HG03025 (cell line): ENCODE data around the gene SRD5A1.
A peak's percentile ranks its signal among the peaks of the same experiment; 100 is the strongest.

ENCODE experiments used
- ATAC-seq: cut with Tn5 transposase; IDR thresholded peaks from one replicate; pipeline ENCODE4 v1.9.1; 2021; ENCODE audit warnings: mild to moderate bottlenecking, moderate library complexity; ENCODE audit not compliant: unreplicated experiment, low FRiP score

SRD5A1 gene

GRCh38 chr5:6680922-6681321 is 47.7 kb downstream of the SRD5A1 start:
- no peak for ATAC-seq

DNA sequence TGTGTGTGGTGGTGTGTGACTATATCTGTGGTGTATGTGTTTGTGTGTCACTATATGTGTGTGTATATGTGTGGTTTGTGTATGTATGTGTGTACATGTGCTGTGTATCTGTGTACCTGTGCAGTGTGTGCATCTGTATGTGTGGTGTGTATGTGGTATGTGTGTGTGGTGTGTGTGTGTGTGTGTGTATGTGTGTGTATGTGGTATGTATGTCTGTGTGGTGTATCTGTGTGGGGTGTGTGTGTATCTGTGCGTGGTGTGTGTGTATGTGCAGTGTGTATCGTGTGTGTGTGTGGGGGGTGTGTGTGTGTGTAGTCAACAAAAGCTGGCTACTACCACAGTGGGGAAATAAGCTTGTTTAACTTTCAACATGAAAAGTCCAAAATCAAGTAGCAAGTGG is 48.4 kb downstream of the SRD5A1 start:
- ATAC-seq = no peak

- ATAC-seq = no peak
Measured at GRCh38 chr5:6682239-6682638, 49.0 kb downstream of the SRD5A1 start.

DNA sequence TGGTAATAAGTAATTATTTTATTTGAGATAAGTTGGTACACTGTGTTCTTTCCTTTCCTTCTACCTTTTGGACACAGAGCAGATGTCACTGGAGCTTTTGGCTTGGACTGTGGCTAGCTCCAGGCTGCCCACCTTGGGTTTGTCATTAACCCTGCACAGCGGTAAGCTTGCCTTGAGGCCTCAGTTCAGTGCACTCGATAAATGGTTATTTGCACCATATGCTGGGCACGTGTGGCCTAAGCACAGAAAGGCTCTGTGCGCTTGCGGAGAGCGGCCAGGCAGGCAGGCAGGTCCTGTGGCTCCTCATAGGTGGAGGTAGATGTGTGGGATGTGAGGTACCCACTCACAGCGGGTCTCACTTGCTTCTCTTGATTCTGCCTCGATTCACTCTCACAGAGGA is 50.0 kb downstream of the SRD5A1 start:
- no peak for ATAC-seq

- ATAC-seq = no peak
Measured at GRCh38 chr5:6684075-6684474, 50.8 kb downstream of the SRD5A1 start.

GRCh38 chr5:6686501-6686900 is 53.3 kb downstream of the SRD5A1 start:
- ATAC-seq = no peak

DNA sequence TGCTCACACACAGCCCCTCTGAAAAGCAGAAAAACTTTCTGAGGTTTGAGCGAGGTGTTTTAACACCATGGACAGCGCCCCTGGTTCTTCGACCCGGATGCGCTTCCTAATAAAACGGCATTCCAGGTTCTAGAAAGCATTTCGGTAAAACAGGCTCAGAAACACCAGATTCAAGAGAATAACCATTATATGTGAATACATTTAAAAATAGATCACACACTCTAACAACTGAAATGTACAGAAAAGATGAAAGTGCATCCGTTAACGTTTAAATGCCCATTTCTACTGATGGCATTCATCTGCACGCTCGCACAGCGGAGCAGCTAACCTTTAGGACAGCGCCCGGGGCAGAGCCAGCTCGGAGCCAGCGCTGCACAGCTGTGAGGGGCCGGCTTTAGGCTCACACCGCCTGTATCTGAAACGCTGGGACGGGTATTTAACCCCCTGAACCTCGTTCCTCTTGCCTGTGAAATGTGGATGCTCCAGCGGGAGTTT is 53.7 kb downstream of the SRD5A1 start:
- no peak for ATAC-seq

DNA sequence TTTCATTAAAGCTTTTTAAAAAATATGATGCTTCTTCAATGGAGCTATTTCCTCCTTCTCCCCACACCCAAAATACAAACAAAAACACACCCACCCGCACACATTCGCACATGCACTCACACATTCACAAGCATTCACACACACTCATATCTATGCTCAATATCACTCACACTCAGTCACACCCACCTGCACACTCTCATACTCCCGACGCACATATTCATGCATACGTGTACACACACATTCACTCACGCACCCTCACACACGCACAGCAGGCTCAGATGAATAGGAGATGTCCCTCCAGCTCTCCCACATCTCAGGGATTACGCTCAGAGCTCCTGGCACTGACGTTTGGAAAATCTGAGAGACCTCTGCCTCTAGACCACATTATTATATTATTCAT is 54.3 kb downstream of the SRD5A1 start:
- no peak for ATAC-seq

- ATAC-seq = no peak
Measured at GRCh38 chr5:6692906-6693305, 59.7 kb downstream of the SRD5A1 start.

GRCh38 chr5:6698696-6699095 is 65.5 kb downstream of the SRD5A1 start:
- ATAC-seq = no peak

- no peak for ATAC-seq
Measured at GRCh38 chr5:6699357-6699756, 66.1 kb downstream of the SRD5A1 start.

- no peak for ATAC-seq
Measured at GRCh38 chr5:6700074-6700684, 66.9 kb downstream of the SRD5A1 start.

- no peak for ATAC-seq
Measured at GRCh38 chr5:6700685-6701355, 67.6 kb downstream of the SRD5A1 start.

DNA sequence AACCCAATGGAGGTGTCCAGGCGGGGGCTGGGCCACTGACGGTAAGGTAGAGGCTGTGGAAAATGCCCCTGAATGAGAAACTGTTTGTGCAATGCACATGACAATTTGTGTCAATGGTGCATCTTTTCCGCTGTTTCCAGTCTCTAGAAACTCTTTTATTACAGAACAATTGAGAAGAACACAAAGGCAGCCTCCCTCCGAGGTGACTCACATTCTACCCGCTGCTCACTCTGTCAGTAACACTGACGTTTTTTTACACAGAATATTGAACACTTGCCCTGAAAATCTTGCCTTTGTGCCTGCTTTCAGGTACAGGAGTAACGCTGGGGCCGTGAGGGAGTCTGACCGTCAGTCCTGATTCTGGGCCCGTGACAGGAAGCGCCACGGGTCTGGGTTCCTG is 68.3 kb downstream of the SRD5A1 start:
- no peak for ATAC-seq

DNA sequence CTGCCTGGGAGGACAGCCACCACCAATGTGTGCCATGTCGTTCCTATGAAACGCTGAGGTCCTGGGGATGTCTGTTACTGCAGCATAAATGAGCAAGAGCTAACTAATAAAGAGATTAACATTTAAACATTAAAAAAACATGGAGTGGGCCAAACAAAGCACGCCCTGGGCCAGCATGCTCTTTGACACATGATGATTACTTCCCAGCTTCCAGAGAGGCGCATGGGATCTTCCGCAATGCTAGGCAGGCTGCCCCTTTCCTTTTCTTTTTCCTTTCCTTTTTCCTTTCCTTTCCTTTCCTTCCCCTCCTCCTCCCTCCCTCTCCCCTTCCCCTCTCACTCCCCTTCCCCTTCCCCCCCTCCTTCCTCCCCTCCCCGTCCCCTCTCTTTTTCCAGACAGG is 69.4 kb downstream of the SRD5A1 start:
- no peak for ATAC-seq

GRCh38 chr5:6703806-6704205 is 70.6 kb downstream of the SRD5A1 start:
- no peak for ATAC-seq

DNA sequence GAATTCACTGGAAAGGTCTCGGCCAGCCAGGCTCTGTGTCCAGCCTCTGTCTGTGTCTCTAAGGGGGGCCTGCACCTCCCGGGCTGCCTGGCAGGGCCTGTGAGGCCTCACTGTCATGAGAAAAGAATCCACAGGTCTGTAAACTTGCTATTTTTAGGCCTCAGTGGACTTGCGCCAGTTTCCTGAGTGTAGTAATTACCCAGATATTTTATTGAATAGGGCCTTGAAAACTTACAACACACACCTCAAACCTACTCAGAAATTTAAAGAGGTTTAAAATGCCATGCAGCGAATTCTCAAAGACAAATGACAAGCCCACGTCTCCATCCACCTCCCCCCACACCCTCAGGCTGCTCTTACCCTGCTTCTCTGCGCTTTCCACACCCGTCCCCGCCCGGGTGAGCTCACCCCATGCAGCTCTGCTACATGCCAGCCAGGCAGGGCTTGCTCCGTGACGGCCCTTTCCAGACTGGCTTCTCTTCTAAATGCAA is 71.2 kb downstream of the SRD5A1 start:
- ATAC-seq = no peak

GRCh38 chr5:6705088-6705487 is 71.8 kb downstream of the SRD5A1 start:
- ATAC-seq = peak; percentile 85

GRCh38 chr5:6705959-6706358 is 72.7 kb downstream of the SRD5A1 start:
- no peak for ATAC-seq

DNA sequence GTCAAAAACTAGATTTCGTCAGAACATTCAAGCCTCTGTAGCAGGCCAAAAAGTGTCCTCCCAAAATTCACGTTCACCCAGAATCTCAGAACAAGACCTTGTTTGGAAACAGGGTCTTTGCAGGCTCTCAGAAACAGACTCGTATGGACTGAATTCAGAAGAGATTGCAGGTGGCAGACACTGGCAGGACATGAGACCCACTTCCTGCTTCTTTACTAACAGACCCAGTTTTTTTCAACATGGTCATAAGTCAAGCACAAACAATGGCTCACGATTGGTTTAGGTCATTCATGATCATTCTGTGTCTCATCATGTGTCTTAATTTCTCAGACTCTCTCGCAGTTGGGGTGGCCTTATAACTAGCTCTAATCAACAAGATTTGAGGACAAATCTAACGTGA is 74.6 kb downstream of the SRD5A1 start:
- ATAC-seq = no peak

DNA sequence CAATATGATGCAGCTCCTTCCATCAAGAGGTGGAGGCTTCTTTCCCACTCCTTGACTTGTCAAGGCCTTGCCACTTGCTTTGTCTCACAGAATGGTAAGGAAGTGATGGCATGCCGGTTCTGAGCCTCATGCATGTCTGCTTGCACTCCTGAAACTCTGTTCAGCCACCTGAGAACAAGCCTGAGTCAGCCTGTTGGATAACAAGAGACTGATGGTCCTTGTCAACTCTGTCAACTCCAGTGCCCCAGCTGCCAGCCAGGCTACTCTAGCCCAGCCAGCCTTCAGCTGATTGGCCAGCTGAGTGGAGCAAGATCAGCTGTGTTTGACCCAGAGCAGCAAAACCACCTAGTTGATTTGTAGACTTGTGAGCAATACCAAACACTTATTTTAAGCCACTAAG is 75.6 kb downstream of the SRD5A1 start:
- no peak for ATAC-seq

DNA sequence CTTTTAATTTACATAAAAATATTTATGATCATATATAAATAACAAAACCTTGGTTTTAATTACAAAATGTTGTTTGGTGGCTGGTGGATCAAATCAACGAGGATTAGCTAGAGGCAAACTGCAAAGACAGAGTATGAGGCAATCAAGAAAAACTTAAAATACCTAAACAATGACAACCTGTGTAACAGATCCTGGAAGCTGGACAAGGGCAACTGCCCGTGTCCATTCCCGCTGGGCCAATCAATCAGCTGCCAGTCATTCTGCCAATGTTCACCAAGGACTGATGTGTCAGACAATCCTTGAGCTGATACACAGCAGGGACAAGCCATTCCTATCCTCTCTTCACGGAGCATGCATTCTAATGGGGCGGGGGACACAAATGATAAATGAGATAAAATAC is 76.8 kb downstream of the SRD5A1 start:
- no peak for ATAC-seq
